Liver (tissue), 3 donors: Measurements from ENCODE around the gene NUDT1.

ENCODE experiments used
- ATF3 ChIP-seq: IDR thresholded peaks from 2 replicates; pipeline ENCODE4 v1.6.1; 2016; ENCODE audit warnings: antibody characterized with exemption
- CTCF ChIP-seq: fragments of 150-350 bp; IDR thresholded peaks from 2 replicates; pipeline ENCODE4 v1.5.1; 2017; ENCODE audit warnings: improper control_type of control experiment, low read depth, low read length; ENCODE audit not compliant: missing input control
- EGR1 ChIP-seq, 2 donors: IDR thresholded peaks; 2 replicates each; pipeline ENCODE4 v1.6.1; 2016 to 2018; ENCODE audit warnings: antibody characterized with exemption in 2 of 2, low read depth in 2 of 2
- GABPA ChIP-seq, 2 donors: IDR thresholded peaks in 1 of 2; conservative IDR thresholded peaks in 1 of 2; 2 replicates each; pipeline ENCODE4 v1.6.1; 2016; ENCODE audit warnings: antibody characterized with exemption in 2 of 2, mild to moderate bottlenecking in 1 of 2, moderate library complexity in 1 of 2
- HNF4A ChIP-seq, 2 donors: conservative IDR thresholded peaks; 2 replicates each; pipeline ENCODE4 v1.6.1; 2016; ENCODE audit warnings: antibody characterized with exemption in 2 of 2, mild to moderate bottlenecking in 2 of 2
- JUND ChIP-seq, 2 donors: IDR thresholded peaks; 2 replicates each; pipeline ENCODE4 v1.6.1; 2016; ENCODE audit warnings: antibody characterized with exemption in 2 of 2
- MAX ChIP-seq: IDR thresholded peaks from 2 replicates; pipeline ENCODE4 v1.6.1; 2016; ENCODE audit warnings: antibody characterized with exemption
- RAD21 ChIP-seq, 2 donors: IDR thresholded peaks; 2 replicates each; pipeline ENCODE4 v1.6.1; 2016; ENCODE audit warnings: antibody characterized with exemption in 2 of 2, mild to moderate bottlenecking in 2 of 2
- REST ChIP-seq: IDR thresholded peaks from 2 replicates; pipeline ENCODE4 v1.6.1; 2016; ENCODE audit warnings: antibody characterized with exemption, mild to moderate bottlenecking
- RXRA ChIP-seq, 2 donors: IDR thresholded peaks; 2 replicates each; pipeline ENCODE4 v1.6.1; 2017 to 2018; ENCODE audit warnings: antibody characterized with exemption in 2 of 2, mild to moderate bottlenecking in 1 of 2
- SP1 ChIP-seq: IDR thresholded peaks from 2 replicates; pipeline ENCODE4 v1.6.1; 2018; ENCODE audit warnings: antibody characterized with exemption, mild to moderate bottlenecking
- TAF1 ChIP-seq: conservative IDR thresholded peaks from 2 replicates; pipeline ENCODE4 v1.6.1; 2016; ENCODE audit warnings: antibody characterized with exemption, mild to moderate bottlenecking
- YY1 ChIP-seq: IDR thresholded peaks from 2 replicates; pipeline ENCODE4 v1.6.1; 2016; ENCODE audit warnings: antibody characterized with exemption, mild to moderate bottlenecking
- ZBTB33 ChIP-seq: IDR thresholded peaks from 2 replicates; pipeline ENCODE4 v1.6.1; 2016; ENCODE audit warnings: antibody characterized with exemption
- donor health status: healthy.
- donor health status: healthy.

- no peak for TF ChIP-seq CTCF
- TF ChIP-seq RAD21 (IDR thresholded peaks at IDR 0.05): no peak
- TF ChIP-seq RXRA (IDR thresholded peaks at IDR 0.05): no peak
- no peak for TF ChIP-seq ZBTB33
- no peak for TF ChIP-seq HNF4A (conservative IDR thresholded peaks at IDR 0.05)
- no peak for TF ChIP-seq ATF3
- TF ChIP-seq SP1: no peak
- no peak for TF ChIP-seq EGR1 (IDR thresholded peaks at IDR 0.05; ENCODE audit: low read depth in 2 of 2)
- TF ChIP-seq YY1: no peak
- no peak for TF ChIP-seq JUND (IDR thresholded peaks at IDR 0.05)
- TF ChIP-seq TAF1: no peak
- no peak for TF ChIP-seq GABPA (IDR thresholded peaks at IDR 0.05 in 1 of 2, conservative IDR thresholded peaks at IDR 0.05 in 1 of 2)
- TF ChIP-seq MAX: no peak
- no peak for TF ChIP-seq REST
Measured at GRCh38 chr7:2244404-2244995, 2.5 kb downstream of the NUDT1 start.
